ENCODE data around the gene VCX2. TPM values are rescaled to one million over a fixed set of nuclear protein-coding genes. Genes with fewer than 3 reads are reported as not detected.
"Not testable (repeated sequence)": the region's sequence is repeated elsewhere in the genome, so short reads cannot be mapped to it uniquely, and the experiment has no call there.

The VCX2 gene
- polyA plus RNA-seq, 1 donor, result not detected

GRCh38 chrX:8121391-8121790 lies 49.7 kb downstream of the VCX2 start:
- DNase-seq, result not testable (repeated sequence)

Other genes starting within 250 kb of the VCX2 start
- 17.3 TPM for gene PNPLA4, start 243.9 kb downstream of the VCX2 start, polyA plus RNA-seq (ENCODE audit: insufficient read length)

Measured in hindlimb muscle (tissue), 1 donor.